Transverse colon (tissue), 4 donors: ENCODE measurements around the gene GARS1. TPM values are rescaled to one million over a fixed set of nuclear protein-coding genes. Genes with fewer than 3 reads are reported as not detected.

Experiments used
- DNase-seq: peaks from one replicate; pipeline ENCODE4 v3.0.0-alpha.2; 2019
- H3K27ac ChIP-seq, 4 donors: fragments of 200-600 bp; sonication (generic); 2 replicates each; pipeline ENCODE4 v1.5.1; 2016 to 2018; ENCODE audit warnings: inconsistent platforms in 4 of 4
- H3K27me3 ChIP-seq: fragments of 200-600 bp; sonication (generic); 2 replicates; pipeline ENCODE4 v1.5.1; 2017; ENCODE audit warnings: inconsistent platforms
- H3K36me3 ChIP-seq, 4 donors: fragments of 200-600 bp; sonication (generic); 2 replicates each; pipeline ENCODE4 v1.5.1; 2017 to 2019; ENCODE audit warnings: inconsistent platforms in 4 of 4
- H3K4me1 ChIP-seq, 4 donors: fragments of 200-600 bp; sonication (generic); 2 replicates each; pipeline ENCODE4 v1.5.1; 2017 to 2020; ENCODE audit warnings: inconsistent platforms in 4 of 4
- H3K4me3 ChIP-seq, 4 donors: fragments of 200-600 bp; sonication (generic); 1 replicate in 1 of 4; 2 replicates in 3 of 4; pipeline versions ENCODE4 v1.5.1 to v1.6.1; 2017 to 2019; ENCODE audit warnings: inconsistent platforms in 4 of 4
- H3K9me3 ChIP-seq, 2 donors: fragments of 200-600 bp; sonication (generic); 2 replicates each; pipeline ENCODE4 v1.5.1; 2017 to 2019; ENCODE audit warnings: inconsistent platforms in 2 of 2
- CTCF ChIP-seq, 5 experiments: fragments of 200-600 bp in 3 of 5; fragments of 450-650 bp in 2 of 5; sonication (generic) in 3 of 5; IDR thresholded peaks; 1 replicate in 2 of 5; 2 replicates in 3 of 5; pipeline ENCODE4 v1.5.1; 2016 to 2017; ENCODE audit warnings: antibody characterized with exemption in 5 of 5, inconsistent platforms in 3 of 5, mild to moderate bottlenecking in 2 of 5, moderate library complexity in 1 of 5
- EP300 ChIP-seq: sonication (generic); formaldehyde crosslinking; IDR thresholded peaks from one replicate; pipeline ENCODE4 v1.6.1; 2017; ENCODE audit warnings: antibody characterized with exemption, low read depth
- POLR2A ChIP-seq: fragments of 450-650 bp; IDR thresholded peaks from one replicate; pipeline ENCODE4 v1.6.1; 2016; ENCODE audit warnings: antibody characterized with exemption, mild to moderate bottlenecking, moderate library complexity
- POLR2AphosphoS5 ChIP-seq, 3 donors: sonication (generic); formaldehyde crosslinking; IDR thresholded peaks; one replicate each; pipeline ENCODE4 v1.6.1; 2016; ENCODE audit warnings: antibody characterized with exemption in 3 of 3
- WGBS, 2 donors: methylation state at CpG; one replicate each; pipeline ENCODE4 v1.1.5; 2018; ENCODE audit warnings: low coverage in 1 of 2; 5-methylcytosine and 5-hydroxymethylcytosine counted together
- in situ Hi-C, 4 donors: fragments of 200-750 bp; cut with MboI; loops; one replicate each; pipeline versions ENCODE4 v1.15.0 to v1.15.1; 2017; ENCODE audit warnings: low sequenced_read_pairs in 3 of 4, low pct_ligation_motif_present in 1 of 4, low pct_unique_long_range_greater_than_20kb in 1 of 4
- intact Hi-C: fragments of 100-400 bp; cut with DNase I; formaldehyde crosslinking; loops from one replicate; pipeline ENCODE4 v1.15.1; 2023; ENCODE audit warnings: low total_unique reads
- total RNA-seq, 4 donors: library from RNA; depleted of rRNA; stranded (reverse); fragments of >200 nt; gene quantifications; one replicate each; pipeline ENCODE4 v1.1.0, GENCODE V29; 2016

GARS1 gene
- total RNA-seq, 4 donors from 2014 or later = 20.6 to 69.4 (median 34.5) TPM

- in situ Hi-C loops = no loop called here
- H3K4me3 ChIP-seq = peak within 1 kb of the TSS; percentile 0 to 52 (median 26)
- H3K27me3 ChIP-seq = peaks cover 71% of the 10 kb centered on the region
These were observed 87.8 kb downstream of the GARS1 start, which contains the start of gene CRHR2 for GRCh38 chr7:30682212-30683083. Gene CRHR2, minus strand, starts transcription at chr7:30682456. Its CDS starts 176 bp downstream, at chr7:30682280.

DNA sequence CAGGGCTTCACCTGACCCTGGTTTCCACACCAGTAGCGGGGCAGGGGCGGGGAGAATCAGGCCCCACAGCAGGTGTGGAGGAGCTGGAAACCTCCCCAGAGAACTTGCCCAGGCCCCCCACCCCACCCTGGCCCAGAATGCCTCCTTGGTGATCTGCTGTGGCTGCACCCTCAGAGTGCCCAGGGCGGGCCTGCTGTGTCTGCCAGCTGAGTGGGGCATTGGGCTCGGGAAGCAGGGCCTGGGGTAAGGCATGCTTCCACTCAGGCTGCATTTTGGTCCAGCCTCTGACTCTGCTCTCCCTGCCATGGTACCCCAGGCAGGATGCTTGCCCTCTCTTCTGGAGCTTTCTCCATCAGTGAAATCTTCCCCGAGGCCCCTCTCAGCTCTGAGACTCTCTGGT lies 88.6 kb downstream of the GARS1 start:
- no peak overlapping the region for H3K4me3 ChIP-seq
- no peak for TF ChIP-seq EP300
- TF ChIP-seq POLR2AphosphoS5 (IDR thresholded peaks at IDR 0.05) = no peak
- TF ChIP-seq POLR2A = no peak
- no peak for TF ChIP-seq CTCF (IDR thresholded peaks at IDR 0.05)
- H3K27ac ChIP-seq = no peak overlapping the region
- intact Hi-C loops = no loop called here
- WGBS, 2 donors = 86 to 100% methylated on average over 1 to 5 of the region's 5 CpGs
- in situ Hi-C loops = no loop called here
- no peaks in the 10 kb centered on the region for H3K36me3 ChIP-seq
- peaks cover 7 to 15% (median 13%) of the 10 kb centered on the region in 4 donors for H3K4me1 ChIP-seq
- peaks cover 62% of the 10 kb centered on the region for H3K27me3 ChIP-seq
- H3K9me3 ChIP-seq = no peaks in the 10 kb centered on the region
- DNase-seq = no peak

More at GRCh38 chr7:30682212-30683083, 87.8 kb downstream of the GARS1 start, which contains the start of gene CRHR2:
- 22 to 100% methylated on average over 2 to 13 of the region's 67 CpGs for WGBS, 2 donors
- no peak for DNase-seq
- Histone ChIP-seq H3K4me1 (peaks cover 7 to 15% (median 13%) of the 10 kb centered on the region in 4 donors), H3K36me3 (no peaks in the 10 kb centered on the region), H3K27ac (no peak within 1 kb of the TSS), H3K9me3 (no peaks in the 10 kb centered on the region)
- TF ChIP-seq CTCF (IDR thresholded peaks at IDR 0.05) (peak in 3 of 5 experiments; percentile 14 to 27 (median 25)), EP300 (no peak), POLR2AphosphoS5 (IDR thresholded peaks at IDR 0.05) (no peak), POLR2A (no peak)
- intact Hi-C loops = no loop called here

Other genes starting within 250 kb of the GARS1 start
- gene NOD1, start 116.1 kb upstream of the GARS1 start, total RNA-seq = 10 to 100 TPM; 12.4 to 18.3 (median 15.6) TPM
- gene GGCT, start 90.0 kb upstream of the GARS1 start, total RNA-seq = 10 to 100 TPM in 3 of 4 donors, 1 to 10 TPM in 1; 3.6 to 21.3 (median 16.5) TPM
- gene CRHR2, start 87.6 kb downstream of the GARS1 start, total RNA-seq = not detected
- 10 to 100 TPM in 1 of 4 donors, 1 to 10 TPM in 3; 3.8 to 15.5 (median 8.7) TPM for gene INMT, start 157.3 kb downstream of the GARS1 start, total RNA-seq
- gene MINDY4, start 176.5 kb downstream of the GARS1 start, total RNA-seq = 10 to 100 TPM in 1 of 4 donors, 1 to 10 TPM in 3; 4.6 to 14.1 (median 6.8) TPM